GM18868 (cell line): ENCODE data around the gene TBCB.
A peak's percentile ranks its signal among the peaks of the same experiment; 100 is the strongest.
"Not testable (repeated sequence)": the region's sequence is repeated elsewhere in the genome, so short reads cannot be mapped to it uniquely, and the experiment has no call there.

ENCODE experiments used
- ATAC-seq: cut with Tn5 transposase; IDR thresholded peaks from one replicate; pipeline ENCODE4 v1.9.1; 2021; ENCODE audit warnings: mild to moderate bottlenecking, moderate library complexity; ENCODE audit not compliant: unreplicated experiment

The TBCB gene, protein sequence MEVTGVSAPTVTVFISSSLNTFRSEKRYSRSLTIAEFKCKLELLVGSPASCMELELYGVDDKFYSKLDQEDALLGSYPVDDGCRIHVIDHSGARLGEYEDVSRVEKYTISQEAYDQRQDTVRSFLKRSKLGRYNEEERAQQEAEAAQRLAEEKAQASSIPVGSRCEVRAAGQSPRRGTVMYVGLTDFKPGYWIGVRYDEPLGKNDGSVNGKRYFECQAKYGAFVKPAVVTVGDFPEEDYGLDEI

GRCh38 chr19:36115453-36116343 is at the start of gene TBCB:
Gene TBCB (plus strand): TSS chr19:36115468. CDS start chr19:36115561, 93 bp downstream.
- ATAC-seq, result peak; percentile 28

GRCh38 chr19:36067681-36068080 is 47.6 kb upstream of the TBCB start:
- no peak for ATAC-seq

- not testable (repeated sequence) for ATAC-seq
Measured at GRCh38 chr19:36068810-36069499, 46.3 kb upstream of the TBCB start.

GRCh38 chr19:36072081-36072480 is 43.2 kb upstream of the TBCB start:
- ATAC-seq, result no peak

- ATAC-seq, result no peak
Measured at GRCh38 chr19:36073121-36073876, 42.0 kb upstream of the TBCB start.

- no peak for ATAC-seq
Measured at GRCh38 chr19:36079389-36079945, 35.8 kb upstream of the TBCB start.

DNA sequence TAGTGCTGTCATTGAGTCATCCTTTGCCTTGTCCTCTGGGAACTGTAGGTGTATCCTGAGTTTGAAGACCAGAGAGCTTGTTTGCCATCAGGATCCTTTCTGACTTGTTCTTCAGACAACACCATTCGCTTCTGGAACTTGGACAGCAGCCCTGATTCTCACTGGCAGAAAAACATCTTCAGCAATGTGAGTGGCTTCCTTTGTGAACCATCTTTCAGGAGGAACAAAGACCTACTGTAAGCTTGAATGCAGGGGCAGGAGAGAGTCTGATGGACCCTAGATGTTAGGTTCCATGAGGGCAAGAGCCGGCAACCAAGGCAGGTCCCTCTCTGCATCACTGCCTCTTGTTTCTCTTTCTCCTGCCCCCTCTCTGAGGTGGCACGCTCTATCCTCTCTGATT is 33.9 kb upstream of the TBCB start:
- ATAC-seq, result no peak

- no peak for ATAC-seq
Measured at GRCh38 chr19:36081894-36082293, 33.4 kb upstream of the TBCB start.

DNA sequence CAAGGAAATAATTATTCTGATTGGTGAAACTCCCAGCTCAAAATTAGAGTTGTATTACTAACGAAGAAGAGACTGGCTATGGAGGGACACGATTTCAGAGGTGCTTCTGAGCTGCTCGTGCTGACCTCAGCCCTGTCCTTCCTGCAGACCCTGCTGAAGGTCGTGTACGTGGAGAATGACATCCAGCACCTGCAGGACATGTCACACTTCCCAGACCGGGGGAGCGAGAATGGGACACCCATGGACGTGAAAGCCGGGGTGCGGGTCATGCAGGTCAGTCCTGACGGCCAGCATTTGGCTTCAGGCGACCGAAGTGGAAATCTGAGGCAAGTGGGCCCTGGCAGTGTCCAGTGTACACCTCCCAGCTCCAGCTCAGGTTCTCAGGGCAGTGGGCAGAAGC is 32.4 kb upstream of the TBCB start:
- ATAC-seq, result no peak

DNA sequence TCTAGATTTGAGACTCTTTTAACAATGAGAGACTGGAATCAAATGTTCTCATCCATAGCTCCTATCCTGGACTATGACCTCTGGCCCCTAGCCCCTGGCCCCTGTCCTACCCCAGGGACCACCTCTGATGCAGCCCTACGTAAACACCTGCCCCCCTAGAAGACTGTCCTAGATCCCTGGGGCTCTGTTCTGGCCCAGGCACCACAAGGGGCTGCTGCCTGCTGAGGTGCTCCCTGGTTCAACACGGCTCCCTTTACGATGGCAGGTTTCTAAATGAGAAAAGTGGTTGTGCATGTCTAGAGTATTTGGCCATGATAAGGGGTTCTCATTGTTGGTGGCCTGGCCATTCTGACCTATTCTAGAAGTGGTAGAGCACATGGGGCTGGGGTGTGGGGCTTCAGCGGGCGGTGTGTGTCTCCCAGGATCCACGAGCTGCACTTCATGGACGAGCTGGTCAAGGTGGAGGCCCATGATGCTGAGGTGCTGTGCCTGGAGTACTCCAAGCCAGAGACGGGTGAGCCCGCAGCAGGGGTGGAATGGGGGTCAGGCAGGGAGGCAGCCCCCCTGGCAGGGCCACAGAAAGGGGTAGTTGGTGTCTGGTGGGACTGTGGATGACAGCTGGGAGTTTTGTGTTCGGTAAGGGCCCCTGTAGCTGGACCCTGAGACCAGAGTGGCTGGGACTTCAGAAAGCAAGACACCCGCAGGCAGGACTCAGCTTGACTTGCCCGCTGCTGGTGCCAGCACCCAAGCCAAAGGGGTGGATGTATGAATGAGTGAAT is 30.8 kb upstream of the TBCB start:
- ATAC-seq, result no peak

DNA sequence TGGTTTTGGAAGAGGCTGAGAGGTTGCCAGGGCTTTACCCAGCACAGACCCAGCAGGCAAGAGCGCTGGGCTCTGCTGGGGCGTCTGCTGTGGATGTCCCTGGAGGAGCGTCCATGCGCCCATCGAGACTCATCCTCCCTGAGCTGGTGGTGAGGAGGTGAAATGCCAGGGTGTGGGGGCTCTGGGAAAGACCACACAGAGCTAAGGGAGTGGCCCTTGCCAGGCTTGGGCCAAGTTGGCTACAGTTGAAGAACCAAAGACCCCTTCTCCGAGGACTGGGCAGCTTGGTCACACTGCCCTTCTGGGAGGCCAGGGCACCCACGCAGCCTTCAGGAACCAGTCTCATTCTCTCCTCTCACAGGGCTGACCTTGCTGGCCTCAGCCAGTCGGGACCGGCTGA is 28.9 kb upstream of the TBCB start:
- ATAC-seq, result no peak

DNA sequence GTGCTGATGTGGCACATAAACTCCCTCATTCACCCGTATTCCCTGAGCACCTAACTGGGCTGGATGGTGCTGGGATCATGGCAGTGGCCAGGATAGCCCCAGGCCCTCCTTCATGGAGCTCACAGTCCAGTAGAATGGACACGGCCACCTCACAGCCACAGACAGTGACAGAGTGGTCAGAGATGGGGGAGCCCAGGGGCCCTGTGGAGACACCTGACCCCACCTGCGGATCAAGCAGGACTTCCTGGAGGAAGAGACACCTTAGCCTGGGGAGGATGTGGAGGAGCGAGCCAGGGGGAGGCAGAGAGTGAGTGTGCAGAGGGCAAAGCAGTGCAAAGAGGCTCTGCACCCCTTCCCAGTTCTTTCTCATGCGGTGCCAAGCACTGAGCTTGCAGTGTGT is 25.4 kb upstream of the TBCB start:
- no peak for ATAC-seq

DNA sequence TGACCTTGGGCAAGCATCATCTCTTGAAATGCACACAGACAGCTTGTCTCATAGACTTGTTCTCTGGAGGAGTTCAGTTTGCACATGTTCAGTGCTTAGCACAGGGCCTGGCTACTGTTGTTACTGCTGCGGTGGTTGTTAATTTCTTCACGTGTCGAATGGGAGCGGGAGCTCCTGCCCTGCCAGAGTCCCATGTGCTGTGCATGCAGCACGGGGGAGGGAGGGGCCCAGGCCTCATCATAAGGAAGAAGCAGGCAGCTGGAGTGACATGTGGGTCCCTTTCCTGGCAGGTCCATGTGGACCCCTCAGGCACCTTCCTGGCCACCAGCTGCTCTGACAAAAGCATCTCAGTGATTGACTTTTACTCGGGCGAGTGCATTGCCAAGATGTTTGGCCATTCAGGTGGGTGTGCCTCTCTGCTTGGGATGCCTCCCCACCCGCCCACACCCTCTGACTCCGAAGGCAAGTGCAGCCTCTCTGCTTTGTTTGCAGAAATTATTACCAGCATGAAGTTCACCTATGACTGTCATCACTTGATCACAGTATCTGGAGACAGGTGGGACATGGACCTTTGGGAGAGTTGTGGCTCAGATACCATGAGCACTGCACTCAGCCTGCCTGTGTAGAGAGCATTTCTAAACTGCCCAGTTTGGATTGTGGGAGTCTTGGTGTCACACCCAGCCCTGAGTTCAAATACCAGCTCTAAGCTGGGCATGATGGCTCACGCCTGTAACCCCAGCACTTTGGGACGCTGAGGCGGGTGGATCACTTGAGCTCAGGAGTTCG is 24.2 kb upstream of the TBCB start:
- ATAC-seq, result no peak

GRCh38 chr19:36092566-36092965 is 22.7 kb upstream of the TBCB start:
- no peak for ATAC-seq

GRCh38 chr19:36093146-36093662 is 22.1 kb upstream of the TBCB start:
- no peak for ATAC-seq

GRCh38 chr19:36093687-36094086 is 21.6 kb upstream of the TBCB start:
- no peak for ATAC-seq

- no peak for ATAC-seq
Measured at GRCh38 chr19:36097036-36097435, 18.2 kb upstream of the TBCB start.

GRCh38 chr19:36099166-36099785 is 16.0 kb upstream of the TBCB start:
- no peak for ATAC-seq
